HG02943 (cell line): Measurements from ENCODE around the gene TRPV6.
A peak's percentile ranks its signal among the peaks of the same experiment; 100 is the strongest.

Source experiments
- ATAC-seq: cut with Tn5 transposase; IDR thresholded peaks from one replicate; pipeline ENCODE4 v1.9.1; 2021; ENCODE audit warnings: mild to moderate bottlenecking, low read depth, moderate library complexity; ENCODE audit not compliant: unreplicated experiment

Gene TRPV6

DNA sequence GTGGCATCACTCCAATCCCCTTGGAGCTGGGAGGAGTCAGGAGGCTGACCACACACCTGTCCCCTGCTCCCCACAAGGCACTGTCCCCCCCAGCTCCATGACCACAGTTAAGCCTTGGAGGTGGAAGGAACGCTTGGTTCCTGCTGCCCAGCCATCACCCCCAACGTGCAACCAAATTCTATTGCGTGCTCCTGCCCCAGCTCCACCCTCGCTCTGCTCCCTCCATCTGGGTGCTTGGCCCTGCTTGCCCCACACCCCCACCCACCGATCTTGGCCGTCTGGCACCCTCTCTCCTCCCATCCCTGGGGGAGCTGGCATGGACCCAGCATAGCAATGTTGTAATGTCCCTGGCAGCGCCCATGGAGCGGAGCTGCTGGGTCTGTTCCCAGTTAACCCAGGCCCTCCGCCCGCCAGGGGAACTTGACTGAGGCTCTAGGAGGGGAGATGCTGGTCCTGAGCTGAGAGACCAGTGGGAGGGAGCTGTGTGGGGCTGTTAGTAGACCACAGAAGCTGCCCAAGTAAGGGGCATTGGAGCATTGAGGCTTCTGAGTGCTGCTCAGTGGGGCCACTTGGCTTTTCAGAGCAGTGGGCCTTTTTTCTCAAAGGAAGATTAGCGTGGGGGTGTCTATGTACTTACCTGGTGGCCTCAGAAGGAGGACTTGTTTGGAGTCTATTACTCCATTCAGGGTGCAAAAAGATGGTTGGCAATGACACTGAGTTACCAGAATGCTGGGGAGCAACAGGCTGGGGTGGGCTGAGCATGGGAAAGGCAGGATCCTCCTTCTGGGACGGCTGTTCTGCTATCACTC lies 29.6 kb downstream of the TRPV6 start:
- no peak for ATAC-seq

DNA sequence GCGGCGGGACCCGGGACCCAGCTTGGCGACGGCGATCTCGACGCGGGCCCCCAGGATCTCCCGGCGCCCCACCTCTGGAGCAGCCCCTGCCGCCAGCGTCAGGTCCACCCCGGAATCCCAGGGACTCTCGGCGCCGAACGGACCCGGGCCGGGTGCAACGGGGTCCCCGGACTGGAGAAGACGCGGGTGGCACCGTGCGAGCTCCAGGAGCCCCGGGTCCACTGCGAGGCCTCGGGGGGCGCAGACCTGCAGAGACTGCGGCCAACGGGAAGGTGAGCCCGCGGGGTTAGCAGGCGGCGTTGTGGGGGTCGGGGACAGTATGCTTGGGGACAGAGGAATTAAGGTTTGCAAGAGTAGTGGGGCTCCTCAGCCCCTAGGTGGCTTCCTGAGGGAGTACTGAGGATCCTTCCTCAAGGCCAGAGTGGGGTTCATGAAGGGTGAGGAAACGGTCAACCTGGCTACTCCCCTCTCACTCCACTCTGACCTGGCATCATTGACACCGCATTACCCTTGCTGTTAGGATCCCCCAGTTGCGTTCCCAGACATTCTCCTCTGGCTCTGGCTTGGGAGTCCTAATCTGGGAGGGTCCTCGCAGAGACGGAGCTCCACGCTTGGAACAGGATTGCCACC lies 30.3 kb downstream of the TRPV6 start:
- peak; percentile 2 for ATAC-seq

DNA sequence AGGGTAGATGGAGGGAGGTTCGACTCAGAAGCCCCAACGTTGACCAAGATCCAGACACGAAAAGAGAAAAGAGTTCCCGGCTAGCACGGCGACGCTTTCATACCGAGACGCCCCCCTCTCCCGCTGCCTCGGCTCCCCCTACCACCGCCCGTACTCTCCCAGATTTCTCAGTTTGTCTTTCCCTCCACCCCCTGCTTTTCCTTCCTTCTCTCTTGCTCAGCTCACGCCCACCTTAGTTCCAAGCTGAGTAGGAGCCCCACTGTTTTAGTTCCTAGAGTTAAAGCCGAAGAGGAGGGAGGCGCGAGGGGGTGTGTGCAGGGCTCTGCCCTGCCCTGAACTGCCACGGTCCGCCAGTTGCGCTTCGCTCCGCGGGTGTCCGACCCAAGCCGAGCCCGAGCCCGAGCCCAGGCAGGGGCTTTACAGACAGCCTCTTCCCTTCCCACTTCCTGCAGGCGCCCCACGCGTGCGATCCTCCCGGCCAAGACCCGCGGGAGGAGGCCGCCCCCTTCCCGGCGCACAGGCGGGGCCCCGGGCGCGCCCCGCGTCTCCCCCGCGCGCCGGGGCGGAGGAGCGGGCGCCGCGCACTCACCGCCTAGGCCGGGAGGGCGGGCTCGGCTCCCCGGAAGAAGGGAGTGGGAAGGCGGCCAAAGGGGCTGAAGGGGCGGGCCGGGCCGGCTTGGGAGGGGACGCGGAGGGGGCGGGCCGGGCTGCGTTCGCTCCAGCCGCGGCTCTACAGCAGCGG lies 31.0 kb downstream of the TRPV6 start, which contains the start of gene EPHB6:
EPHB6 (plus strand) TSS at position 705 of the 742 bp plus-strand sequence. CDS start 8,152 bp downstream, outside the sequence.
- ATAC-seq, result peak; percentile 54

DNA sequence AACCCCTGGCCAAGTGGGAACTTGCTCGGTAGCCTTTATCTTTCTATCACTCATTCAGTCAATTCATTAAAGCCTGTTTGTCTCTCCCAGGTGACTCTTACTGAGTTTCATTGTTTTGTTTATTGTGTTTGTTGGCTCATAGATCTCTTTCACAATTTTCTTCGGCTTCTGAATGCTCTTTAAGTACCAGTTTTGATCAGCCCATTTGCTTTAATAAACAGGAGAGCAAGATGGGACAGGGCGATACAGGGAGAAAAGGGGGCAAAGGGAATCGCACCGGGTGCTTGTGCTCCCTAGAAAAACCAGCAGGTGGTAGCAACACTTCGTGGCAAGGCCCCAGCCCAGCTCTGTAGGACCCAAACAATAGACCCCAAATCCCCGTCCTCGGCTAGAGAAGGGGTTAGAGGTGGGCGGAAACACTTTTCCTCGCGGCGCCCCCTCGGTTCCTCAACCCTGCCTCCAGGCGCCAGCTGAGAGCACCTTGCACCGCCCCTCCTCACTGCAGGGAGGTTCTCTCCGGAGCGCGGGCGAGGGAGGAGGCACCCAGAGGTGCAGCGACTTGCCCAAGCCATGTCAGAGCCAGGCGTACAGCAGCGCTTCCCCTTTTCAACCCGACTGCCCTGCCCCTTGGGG lies 31.7 kb downstream of the TRPV6 start:
- ATAC-seq, result peak; percentile 86

DNA sequence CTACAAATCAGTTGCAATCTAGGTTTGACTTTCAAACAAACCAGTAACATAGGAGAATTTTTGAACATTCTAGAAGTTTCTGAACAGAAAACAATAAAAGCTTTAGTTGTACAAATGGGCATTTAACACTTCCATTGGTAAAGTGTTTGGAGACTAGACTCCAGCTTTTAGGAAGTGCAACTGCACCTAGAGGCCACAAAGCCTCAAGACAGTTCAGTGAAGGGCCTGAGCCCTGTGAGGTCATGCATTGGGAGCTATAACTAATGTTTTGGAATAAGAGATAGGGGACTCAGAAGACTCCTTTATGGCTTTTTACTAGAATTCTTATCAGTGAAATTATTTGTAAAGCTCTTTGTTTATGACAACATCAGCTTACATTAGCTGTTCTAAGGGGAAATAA lies 33.6 kb downstream of the TRPV6 start:
- ATAC-seq, result no peak

DNA sequence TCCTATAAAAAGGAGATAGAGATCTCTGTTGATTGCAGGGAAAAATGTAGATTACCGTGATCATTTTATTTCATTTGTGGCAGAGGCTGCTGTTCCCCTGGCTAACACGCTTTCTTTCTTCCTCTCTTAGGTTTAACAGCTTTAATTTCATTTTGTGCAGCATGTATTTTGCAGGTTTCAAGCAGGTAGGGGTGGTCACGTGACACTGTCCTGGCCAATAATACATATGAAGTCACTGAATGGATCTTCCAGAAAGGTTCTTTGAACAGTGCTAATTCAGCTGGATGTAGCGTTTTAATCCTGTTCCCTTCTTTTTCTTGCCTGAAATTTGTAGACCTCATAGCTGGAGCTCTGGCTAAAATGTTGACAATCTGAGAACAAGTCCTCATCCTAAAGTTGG lies 34.3 kb downstream of the TRPV6 start:
- no peak for ATAC-seq

DNA sequence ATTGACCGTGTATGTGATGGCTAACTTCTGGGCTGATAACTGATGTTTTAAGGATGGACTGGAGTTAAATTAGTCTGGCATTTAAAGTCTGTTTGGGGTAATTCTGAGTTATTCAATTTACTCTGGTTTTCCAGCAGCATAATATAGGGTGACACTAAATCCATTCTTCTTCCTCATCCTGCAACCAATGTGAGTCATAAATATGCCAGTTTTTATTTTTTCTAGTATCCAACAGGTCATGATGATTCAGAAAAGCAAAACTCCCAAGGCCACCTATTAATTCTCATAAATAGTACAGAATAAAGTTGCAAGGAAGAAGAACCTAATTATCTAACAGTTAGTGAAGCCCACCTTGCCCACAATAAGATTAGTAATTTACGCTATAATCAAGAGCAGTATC lies 38.2 kb downstream of the TRPV6 start:
- ATAC-seq, result no peak

DNA sequence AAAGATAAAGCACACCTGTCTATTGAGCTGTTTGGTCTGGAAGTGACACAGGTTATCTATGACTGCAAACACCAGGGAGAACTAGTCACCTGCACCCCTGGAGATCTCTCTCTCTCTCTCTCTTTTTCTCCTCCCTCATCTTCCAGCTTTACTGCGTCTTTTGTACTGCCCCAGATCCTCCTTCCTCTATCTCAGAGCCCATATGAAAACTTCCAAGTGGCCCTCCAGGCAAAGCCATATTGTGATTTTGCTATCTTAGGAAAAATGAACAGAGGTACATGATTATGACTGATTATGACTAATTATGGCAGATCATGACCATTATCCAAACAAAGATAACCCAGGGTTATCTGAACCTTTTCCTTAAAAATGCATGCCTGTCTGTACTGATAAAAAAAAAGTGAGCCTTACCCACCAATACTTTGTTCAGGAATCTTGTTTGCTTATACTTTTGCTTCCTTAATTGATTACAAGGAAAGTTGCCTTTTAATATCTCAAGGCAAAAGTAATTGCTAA lies 43.2 kb downstream of the TRPV6 start:
- ATAC-seq, result no peak

DNA sequence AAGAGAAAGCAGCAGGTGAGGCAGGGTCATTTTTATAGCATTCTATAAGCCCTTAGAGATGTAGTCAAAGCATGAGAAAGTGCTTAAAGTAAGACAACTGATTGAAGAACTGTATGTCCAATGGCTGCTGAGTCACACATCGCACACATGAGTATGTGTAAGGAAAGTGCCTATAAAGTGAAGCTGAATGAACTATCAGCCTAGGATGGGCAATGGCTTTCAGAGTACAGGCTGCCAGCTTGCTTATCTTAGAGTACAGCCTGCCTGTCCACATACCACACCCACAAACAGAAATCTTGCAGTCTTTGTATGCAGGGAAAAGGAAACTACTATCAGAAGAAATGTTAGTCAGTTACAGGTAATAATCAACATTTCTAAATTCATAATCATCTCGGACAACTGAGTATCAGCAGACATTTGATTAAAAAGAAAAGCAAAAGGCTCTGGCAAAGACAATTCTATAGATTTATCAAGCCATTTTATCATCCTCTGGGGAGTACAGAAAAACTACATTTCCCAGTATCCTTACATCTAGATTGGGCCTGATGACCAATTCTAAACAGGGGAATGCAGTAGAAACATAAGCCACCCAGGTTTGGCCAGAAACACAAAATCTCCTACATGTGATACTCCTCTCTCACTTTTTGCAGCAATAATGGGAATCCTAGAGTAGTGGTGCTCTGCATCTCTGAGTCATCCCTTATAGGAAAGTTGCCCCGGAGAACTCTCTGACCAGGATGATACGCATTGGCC lies 46.9 kb downstream of the TRPV6 start:
- no peak for ATAC-seq

DNA sequence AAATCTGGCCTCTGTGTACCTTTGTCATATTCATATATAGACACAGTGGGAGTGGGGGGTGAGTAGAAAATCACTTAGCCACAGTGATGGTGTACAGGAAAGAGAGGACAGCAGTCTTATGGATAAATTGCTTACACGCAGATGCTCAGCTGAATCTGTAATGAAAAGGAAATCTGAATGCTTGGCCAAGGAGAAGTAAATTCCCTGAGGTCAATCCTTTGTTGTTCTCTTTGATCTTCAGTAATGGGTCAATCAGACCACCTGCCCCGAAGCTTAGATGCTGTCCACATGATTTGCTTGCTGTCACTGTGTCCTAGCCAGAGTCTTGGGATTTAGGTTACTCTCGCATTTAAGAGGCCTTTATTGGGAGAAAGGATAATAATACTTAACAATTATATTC lies 49.1 kb downstream of the TRPV6 start:
- no peak for ATAC-seq

DNA sequence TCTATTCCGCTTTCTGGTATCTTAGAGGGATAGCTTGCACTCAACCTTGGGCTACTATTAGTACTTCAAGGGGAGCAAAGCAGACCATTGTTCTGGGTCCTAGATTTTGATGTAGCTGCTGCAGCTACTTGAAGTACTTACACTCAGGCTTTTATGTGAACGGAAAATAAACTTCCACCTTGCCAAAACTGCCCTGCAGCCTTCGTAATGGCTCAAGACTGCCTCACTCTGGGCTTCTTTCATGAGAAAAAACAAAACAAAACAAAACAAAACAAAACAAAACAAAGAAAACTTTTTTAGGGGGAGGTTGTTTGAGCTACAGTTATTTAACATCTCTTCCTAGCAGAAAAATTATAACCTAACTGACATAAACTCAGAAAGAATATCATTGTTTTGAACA lies 50.1 kb downstream of the TRPV6 start:
- ATAC-seq, result no peak

DNA sequence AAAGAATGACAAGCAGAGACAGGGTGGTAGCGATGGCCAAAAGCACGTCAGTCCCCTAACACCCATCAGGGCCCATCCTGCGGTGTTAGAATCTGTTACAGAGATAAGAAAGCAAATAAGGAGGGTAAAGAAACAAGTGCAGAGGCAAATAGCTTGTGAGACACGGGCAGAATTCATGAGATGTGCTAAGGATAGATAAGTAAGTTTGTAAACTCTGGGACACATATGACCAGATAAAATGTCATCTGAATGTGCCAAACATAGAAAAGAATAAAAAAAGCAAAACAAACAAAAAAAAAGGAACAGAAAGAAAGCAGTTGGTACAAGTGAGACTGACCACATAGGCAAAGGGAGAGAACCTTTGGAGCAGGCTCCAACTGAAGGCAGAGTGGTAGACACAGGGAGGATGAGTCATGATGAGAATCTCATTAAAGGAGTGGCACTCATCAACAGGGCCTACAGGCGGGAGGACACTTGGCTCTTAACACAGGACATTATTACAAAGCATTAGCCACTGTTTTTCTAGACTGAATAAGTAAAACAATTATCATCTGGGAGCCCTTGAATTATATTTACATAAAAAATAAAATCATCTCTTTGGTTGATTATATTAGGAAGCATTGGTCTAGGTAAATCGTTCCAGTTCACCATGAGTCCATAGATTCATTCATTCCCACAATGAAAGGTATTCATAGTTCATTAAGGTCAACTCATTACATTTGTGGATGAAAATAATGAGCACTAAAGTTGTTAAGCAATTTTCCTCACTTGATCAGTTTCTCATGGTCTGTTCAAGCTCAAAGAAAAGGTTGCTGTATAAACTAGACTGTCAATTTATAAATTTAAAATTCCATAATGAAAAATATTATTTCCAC lies 52.1 kb downstream of the TRPV6 start:
- ATAC-seq, result peak; percentile 56

DNA sequence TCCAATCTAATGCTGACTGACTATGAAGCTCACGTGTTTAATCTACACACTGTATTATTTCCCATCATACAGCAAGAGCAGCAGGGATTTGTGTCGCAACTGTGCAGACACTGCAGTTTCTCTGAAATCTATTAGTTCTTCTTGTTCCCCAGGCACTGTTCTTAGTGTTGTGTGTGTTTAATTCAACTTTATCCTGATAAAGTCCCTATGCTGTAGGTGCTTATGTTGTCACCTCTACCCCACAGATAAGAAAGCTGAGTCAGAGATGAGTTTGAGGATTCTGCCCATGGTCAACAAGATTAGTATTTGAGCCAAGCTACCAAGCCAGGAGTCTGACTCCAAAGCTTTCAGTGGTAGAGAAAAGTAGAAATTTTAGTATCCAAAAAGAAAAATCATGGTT lies 53.1 kb downstream of the TRPV6 start:
- ATAC-seq, result no peak

DNA sequence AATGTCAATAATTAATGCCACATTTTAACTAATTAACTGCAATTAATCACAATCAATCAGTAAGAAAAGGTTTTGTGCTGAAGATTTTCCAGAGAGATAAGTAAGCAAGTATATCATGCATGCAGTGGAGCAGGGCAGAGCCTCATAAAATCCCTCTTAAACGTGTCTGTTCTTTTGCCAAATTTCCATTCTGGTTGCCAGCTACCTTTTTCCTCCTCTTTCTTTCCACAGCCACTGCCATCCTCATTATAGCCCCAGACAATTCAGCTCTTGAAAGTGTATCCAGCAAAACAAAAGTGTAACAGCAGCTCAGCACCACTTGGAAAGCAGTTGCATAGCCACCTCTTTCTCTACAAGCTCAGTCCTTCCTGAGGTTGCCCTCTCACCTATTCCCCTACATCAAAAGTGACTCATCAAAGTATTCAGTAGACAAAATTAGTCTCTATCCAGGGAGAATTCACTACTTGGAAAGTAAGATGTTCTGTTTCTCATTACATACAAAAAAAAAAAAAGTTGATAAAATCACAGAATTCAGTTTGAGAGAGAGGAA lies 57.5 kb downstream of the TRPV6 start:
- ATAC-seq, result no peak

DNA sequence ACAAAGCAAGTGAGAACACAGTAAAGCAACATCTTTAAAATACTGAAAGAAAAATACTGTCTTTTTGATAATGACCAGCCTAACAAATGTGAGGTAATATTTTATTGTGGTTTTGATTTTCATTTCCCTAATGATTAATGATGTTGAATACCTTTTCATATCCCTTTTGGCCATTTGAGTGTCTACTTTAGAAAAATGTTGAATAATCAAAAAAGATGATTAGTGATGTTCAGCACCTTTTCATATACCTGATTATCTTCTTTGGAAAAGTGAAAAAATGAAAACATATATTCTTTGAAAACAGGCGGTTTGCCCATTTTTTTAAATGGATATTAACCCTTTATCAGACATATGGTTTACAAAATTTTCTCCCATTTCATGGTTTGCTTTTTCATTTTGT lies 62.8 kb downstream of the TRPV6 start:
- ATAC-seq, result no peak
